DND-41 (cell line): Measurements from ENCODE around the gene ZNF367.

Source experiments
- ATAC-seq: fragments of 200-7000 bp; cut with Tn5 transposase; 3 replicates; pipeline ENCODE4 v1.9.1; 2021; ENCODE audit warnings: low read depth; ENCODE audit not compliant: insufficient read depth
- DNase-seq: peaks from one replicate; pipeline ENCODE4 v3.0.0-alpha.2; 2020
- H2AFZ ChIP-seq: 2 replicates; pipeline ENCODE4 v1.6.0; 2012; ENCODE audit warnings: low read depth, low read length
- H3K27ac ChIP-seq: 2 replicates; pipeline ENCODE4 v1.5.1; 2012; ENCODE audit warnings: low read length, inconsistent platforms
- H3K27me3 ChIP-seq: fragments of 200-600 bp; sonication (generic); 2 replicates; pipeline ENCODE4 v1.6.0; 2012; ENCODE audit warnings: low read length, mild to moderate bottlenecking, inconsistent platforms; ENCODE audit not compliant: insufficient read depth, poor library complexity
- H3K36me3 ChIP-seq: 2 replicates; pipeline ENCODE4 v1.5.1; 2012; ENCODE audit warnings: low read length, inconsistent platforms; ENCODE audit not compliant: insufficient read depth
- H3K4me1 ChIP-seq: 2 replicates; pipeline ENCODE4 v1.5.1; 2012; ENCODE audit warnings: mild to moderate bottlenecking, low read length; ENCODE audit not compliant: insufficient read depth
- H3K4me2 ChIP-seq: 2 replicates; pipeline ENCODE4 v1.6.0; 2012; ENCODE audit warnings: mild to moderate bottlenecking, moderate library complexity, low read length, inconsistent platforms; ENCODE audit not compliant: insufficient read depth
- H3K4me3 ChIP-seq, 2 experiments: fragments of 200-600 bp in 1 of 2; shearing (Covaris generic) in 1 of 2; 2 replicates each; pipeline ENCODE4 v1.5.1; 2012 to 2016; ENCODE audit warnings: inconsistent platforms in 2 of 2, low read length in 2 of 2, mild to moderate bottlenecking in 2 of 2, low read depth in 1 of 2, moderate library complexity in 1 of 2
- H3K79me2 ChIP-seq: 2 replicates; pipeline ENCODE4 v1.6.0; 2012; ENCODE audit warnings: low read length, inconsistent platforms; ENCODE audit not compliant: insufficient read depth
- H3K9ac ChIP-seq: 2 replicates; pipeline ENCODE4 v1.6.0; 2012; ENCODE audit warnings: low read depth, mild to moderate bottlenecking, inconsistent platforms, low read length, moderate library complexity
- H3K9me3 ChIP-seq: 2 replicates; pipeline ENCODE4 v1.5.1; 2012; ENCODE audit warnings: low read length, moderate library complexity, mild to moderate bottlenecking, inconsistent platforms; ENCODE audit not compliant: insufficient read depth, severe bottlenecking
- H4K20me1 ChIP-seq: 2 replicates; pipeline ENCODE4 v1.6.0; 2012; ENCODE audit warnings: low read length; ENCODE audit not compliant: insufficient read depth
- CTCF ChIP-seq: IDR thresholded peaks from 2 replicates; pipeline ENCODE4 v1.5.1; 2012; ENCODE audit warnings: borderline replicate concordance, low read length, moderate library complexity, mild to moderate bottlenecking; ENCODE audit not compliant: poor library complexity, severe bottlenecking; ENCODE audit errors: extremely low read depth
- EZH2 ChIP-seq: IDR thresholded peaks from 3 replicates; pipeline ENCODE4 v1.6.1; 2012; ENCODE audit warnings: borderline replicate concordance, low read depth, mild to moderate bottlenecking, moderate library complexity, low read length, inconsistent platforms; ENCODE audit not compliant: severe bottlenecking

The ZNF367 gene

DNA sequence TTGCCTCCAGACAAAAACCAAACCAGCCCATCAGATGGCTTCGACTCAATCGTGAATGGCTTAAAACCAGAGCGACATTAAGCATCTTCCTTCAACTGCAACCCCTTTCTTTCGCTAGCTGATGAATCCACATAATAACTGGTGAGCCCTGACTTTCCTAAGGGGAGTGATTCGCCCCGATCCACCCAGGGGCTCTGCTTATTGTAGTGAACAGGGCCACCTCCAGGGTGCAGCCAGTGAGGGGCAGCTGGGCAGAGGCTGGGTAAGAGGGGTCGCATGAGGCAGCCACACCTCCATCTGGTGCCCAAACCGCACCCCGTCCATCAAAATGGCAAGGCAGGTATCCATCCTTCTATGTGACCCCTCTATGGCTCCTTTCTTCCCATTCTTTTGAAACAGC lies 72.6 kb downstream of the ZNF367 start:
- H4K20me1 ChIP-seq = no peaks in the 10 kb centered on the region
- H3K4me3 ChIP-seq = no peak overlapping the region
- no peak overlapping the region for H2AFZ ChIP-seq
- no peaks in the 10 kb centered on the region for H3K27me3 ChIP-seq
- no peaks in the 10 kb centered on the region for H3K4me1 ChIP-seq
- no peaks in the 10 kb centered on the region for H3K36me3 ChIP-seq
- H3K79me2 ChIP-seq = no peaks in the 10 kb centered on the region
- no peaks in the 10 kb centered on the region for H3K9me3 ChIP-seq
- H3K27ac ChIP-seq = no peak overlapping the region
- no peak for DNase-seq
- ATAC-seq = no peak
- TF ChIP-seq EZH2 = no peak
- no peak for TF ChIP-seq CTCF
- no peak overlapping the region for H3K4me2 ChIP-seq
- no peak overlapping the region for H3K9ac ChIP-seq

DNA sequence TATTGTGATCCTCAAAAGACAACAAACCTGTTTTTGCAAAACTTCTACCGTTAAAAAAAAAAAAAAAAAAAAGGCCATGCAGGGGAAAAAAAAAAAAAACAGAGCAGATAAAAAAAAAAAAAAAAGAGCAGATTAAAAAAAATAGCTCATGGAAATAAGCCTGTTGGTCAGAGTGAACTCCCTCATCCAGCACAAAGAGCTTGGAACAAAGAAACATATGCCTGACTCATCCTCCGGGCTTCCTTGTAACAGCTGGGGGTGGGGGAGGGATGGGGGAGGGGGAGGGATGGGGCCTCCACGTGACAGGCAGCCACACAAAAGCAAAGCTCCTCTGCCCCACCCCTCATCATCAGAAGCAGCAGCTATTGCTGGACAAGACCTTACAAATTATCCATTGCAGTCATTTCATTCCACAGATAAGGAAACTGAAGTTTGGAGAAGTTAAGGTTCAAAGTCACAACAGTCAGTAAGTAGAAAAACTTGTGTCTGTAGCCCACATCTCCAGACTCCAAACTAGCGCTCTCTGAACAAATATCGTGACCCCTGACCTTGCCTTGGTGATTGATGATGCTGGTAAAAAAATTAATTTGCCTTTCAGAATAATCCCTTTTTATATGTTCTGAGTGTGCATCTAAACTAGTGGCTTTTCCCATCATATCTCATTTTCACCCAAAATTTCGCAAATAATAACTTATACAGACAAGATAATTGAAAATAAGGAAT lies 73.6 kb downstream of the ZNF367 start:
- Histone ChIP-seq H3K4me3 (no peak overlapping the region), H3K9ac (no peak overlapping the region), H3K4me1 (no peaks in the 10 kb centered on the region), H3K27ac (no peak overlapping the region), H4K20me1 (no peaks in the 10 kb centered on the region), H3K9me3 (no peaks in the 10 kb centered on the region), H3K79me2 (no peaks in the 10 kb centered on the region), H2AFZ (no peak overlapping the region), H3K27me3 (no peaks in the 10 kb centered on the region), H3K36me3 (no peaks in the 10 kb centered on the region), H3K4me2 (no peak overlapping the region)
- no peak for DNase-seq
- ATAC-seq = no peak
- no peak for TF ChIP-seq EZH2

DNA sequence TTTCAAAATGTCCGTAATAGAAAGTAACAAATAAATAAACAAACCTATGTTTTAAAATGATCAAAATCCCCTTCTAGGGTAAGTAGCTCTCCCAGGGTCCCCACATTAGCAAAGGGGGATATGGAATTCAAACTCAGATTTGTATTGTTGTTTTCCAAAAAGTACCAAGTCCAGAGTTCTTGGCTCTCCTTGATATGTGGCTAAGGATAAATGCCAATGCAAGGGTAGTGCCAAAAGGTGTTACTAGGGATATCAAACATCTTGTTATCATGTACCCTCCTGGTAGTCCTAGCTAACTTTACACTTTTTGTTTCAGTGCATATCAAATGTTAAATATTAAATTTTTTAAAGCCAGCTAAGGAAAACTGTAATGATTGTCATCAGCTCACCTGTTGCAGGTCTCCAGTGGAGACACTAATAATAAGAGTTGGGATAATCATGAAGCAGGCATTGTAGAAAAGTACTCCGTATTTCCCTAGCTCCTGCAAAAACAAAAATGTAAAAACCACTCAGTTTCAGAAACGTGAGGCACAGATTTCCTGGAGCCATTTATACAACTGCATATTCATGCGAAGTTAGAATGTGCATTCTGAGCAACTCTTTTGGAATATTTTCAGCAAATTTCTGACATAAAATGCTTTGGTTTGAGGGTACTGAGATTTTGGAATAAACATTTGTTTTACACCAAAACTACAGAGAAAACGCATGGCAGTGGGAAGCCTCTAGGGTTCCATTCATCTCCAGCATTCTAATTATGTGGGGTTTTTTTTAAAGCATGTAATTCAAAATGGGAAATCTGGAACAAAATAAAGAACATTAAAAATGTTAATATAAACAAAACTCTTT lies 74.4 kb downstream of the ZNF367 start:
- Histone ChIP-seq H3K27ac (no peak overlapping the region), H3K4me3 (no peak overlapping the region), H3K79me2 (no peaks in the 10 kb centered on the region), H3K36me3 (no peaks in the 10 kb centered on the region), H3K4me1 (no peaks in the 10 kb centered on the region), H3K9ac (no peak overlapping the region), H3K27me3 (no peaks in the 10 kb centered on the region), H3K9me3 (no peaks in the 10 kb centered on the region), H4K20me1 (no peaks in the 10 kb centered on the region), H2AFZ (no peak overlapping the region), H3K4me2 (no peak overlapping the region)
- TF ChIP-seq CTCF = no peak
- ATAC-seq (no peak), DNase-seq (no peak)

GRCh38 chr9:96342571-96343245 lies 75.5 kb downstream of the ZNF367 start:
- no peak overlapping the region for H2AFZ ChIP-seq
- H3K27ac ChIP-seq = no peak overlapping the region
- no peaks in the 10 kb centered on the region for H3K9me3 ChIP-seq
- ATAC-seq (no peak), DNase-seq (no peak)
- no peaks in the 10 kb centered on the region for H3K4me1 ChIP-seq
- no peaks in the 10 kb centered on the region for H3K79me2 ChIP-seq
- no peak overlapping the region for H3K4me2 ChIP-seq
- no peak for TF ChIP-seq CTCF
- no peak for TF ChIP-seq EZH2
- no peaks in the 10 kb centered on the region for H3K36me3 ChIP-seq
- no peak overlapping the region for H3K4me3 ChIP-seq
- H3K27me3 ChIP-seq = no peaks in the 10 kb centered on the region
- no peaks in the 10 kb centered on the region for H4K20me1 ChIP-seq
- no peak overlapping the region for H3K9ac ChIP-seq
